Esophagus (tissue), 2 donors: Measurements from ENCODE around the gene PSMB1. TPM values are rescaled to one million over a fixed set of nuclear protein-coding genes. Genes with fewer than 3 reads are reported as not detected.
A peak's percentile ranks its signal among the peaks of the same experiment; 100 is the strongest.

Source experiments
- H3K27ac ChIP-seq, 2 donors: one replicate each; pipeline ENCODE4 v1.5.1; 2013; ENCODE audit warnings: low read depth in 2 of 2, mild to moderate bottlenecking in 2 of 2, inconsistent platforms in 1 of 2, low read length in 1 of 2, moderate library complexity in 1 of 2
- H3K27me3 ChIP-seq, 2 donors: one replicate each; pipeline ENCODE4 v1.6.1; 2013; ENCODE audit warnings: low read length in 2 of 2, control low read depth in 1 of 2, mild to moderate bottlenecking in 1 of 2; ENCODE audit not compliant: insufficient read depth in 2 of 2, control insufficient read depth in 1 of 2
- H3K36me3 ChIP-seq, 2 donors: one replicate each; pipeline ENCODE4 v1.6.1; 2013; ENCODE audit warnings: low read length in 1 of 2; ENCODE audit not compliant: control insufficient read depth in 2 of 2, insufficient read depth in 2 of 2
- H3K4me1 ChIP-seq, 2 donors: one replicate each; pipeline ENCODE4 v1.6.1; 2013; ENCODE audit warnings: low read length in 1 of 2; ENCODE audit not compliant: control insufficient read depth in 2 of 2, insufficient read depth in 2 of 2
- H3K4me3 ChIP-seq, 2 donors: one replicate each; pipeline ENCODE4 v1.5.1; 2013; ENCODE audit warnings: low read length in 2 of 2, mild to moderate bottlenecking in 2 of 2, low read depth in 1 of 2, moderate library complexity in 1 of 2
- H3K9me3 ChIP-seq, 2 donors: one replicate each; pipeline ENCODE4 v1.6.1; 2013; ENCODE audit warnings: mild to moderate bottlenecking in 2 of 2, low read depth in 1 of 2, low read length in 1 of 2, moderate library complexity in 1 of 2; ENCODE audit not compliant: control insufficient read depth in 2 of 2, insufficient read depth in 1 of 2
- WGBS, 2 donors: extraction: QIAGEN DNeasy Blood & Tissue Kit; methylation state at CpG; one replicate each; pipeline ENCODE4 v1.1.7; 2013; 5-methylcytosine and 5-hydroxymethylcytosine counted together
- polyA plus RNA-seq, 2 donors: library from polyadenylated mRNA; stranded (reverse); fragments of 200-250 nt; gene quantifications; one replicate each; pipeline ENCODE4 v1.2.3, GENCODE V29; 2013
- donor health status: healthy with polysubstance abuse.
- donor health status: Bipolar disorder and iron deficiency.

PSMB1 gene
- polyA plus RNA-seq, result 100 to 1,000 TPM; 138 to 228 TPM

GRCh38 chr6:170552765-170553533 lies at the start of gene PSMB1:
Gene PSMB1 (minus strand): TSS chr6:170553307. CDS start chr6:170553242, 65 bp downstream.
- Histone ChIP-seq H3K9me3 (no peaks in the 10 kb centered on the region), H3K27me3 (no peaks in the 10 kb centered on the region), H3K4me3 (peak within 1 kb of the TSS; percentile 94 to 98), H3K4me1 (peaks cover 0 to 2% of the 10 kb centered on the region in 2 donors), H3K36me3 (no peaks in the 10 kb centered on the region), H3K27ac (peak within 1 kb of the TSS; percentile 91 to 99)
- 0% methylated on average over 41 of the region's 41 CpGs for WGBS, 2 donors

- Histone ChIP-seq H3K36me3 (no peaks in the 10 kb centered on the region), H3K27me3 (no peaks in the 10 kb centered on the region), H3K9me3 (peaks cover 0 to 3% of the 10 kb centered on the region in 2 donors), H3K4me3 (no peak overlapping the region), H3K4me1 (no peaks in the 10 kb centered on the region), H3K27ac (no peak overlapping the region)
Measured at GRCh38 chr6:170597278-170597677, 44.2 kb upstream of the PSMB1 start.

GRCh38 chr6:170596426-170596825 lies 43.3 kb upstream of the PSMB1 start:
- Histone ChIP-seq H3K27ac (no peak overlapping the region), H3K36me3 (no peaks in the 10 kb centered on the region), H3K27me3 (no peaks in the 10 kb centered on the region), H3K4me3 (no peak overlapping the region), H3K4me1 (no peaks in the 10 kb centered on the region), H3K9me3 (peaks cover 0 to 3% of the 10 kb centered on the region in 2 donors)

- Histone ChIP-seq H3K27ac (no peak overlapping the region), H3K27me3 (no peaks in the 10 kb centered on the region), H3K9me3 (peaks cover 0 to 3% of the 10 kb centered on the region in 2 donors), H3K36me3 (no peaks in the 10 kb centered on the region), H3K4me1 (no peaks in the 10 kb centered on the region), H3K4me3 (no peak overlapping the region)
- 84% methylated on average over 1 of the region's 1 CpG for WGBS, 2 donors
Measured at GRCh38 chr6:170590725-170591124, 37.6 kb upstream of the PSMB1 start.

GRCh38 chr6:170584954-170585498 lies 31.9 kb upstream of the PSMB1 start:
- Histone ChIP-seq H3K27me3 (no peaks in the 10 kb centered on the region), H3K36me3 (no peaks in the 10 kb centered on the region), H3K4me3 (peak overlapping the region; percentile 83 to 90), H3K4me1 (peaks cover 0 to 2% of the 10 kb centered on the region in 2 donors), H3K27ac (peak overlapping the region; percentile 94 to 95), H3K9me3 (no peaks in the 10 kb centered on the region)
- 3 to 4% methylated on average over 6 of the region's 6 CpGs for WGBS, 2 donors

GRCh38 chr6:170584181-170584953 lies 31.3 kb upstream of the PSMB1 start, which contains the start of gene PDCD2:
Gene PDCD2 (minus strand): TSS chr6:170584637. CDS start chr6:170584581, 56 bp downstream.
- Histone ChIP-seq H3K36me3 (peaks cover 0 to 4% of the 10 kb centered on the region in 2 donors), H3K27me3 (no peaks in the 10 kb centered on the region), H3K4me3 (peak within 1 kb of the TSS; percentile 83 to 90), H3K9me3 (no peaks in the 10 kb centered on the region), H3K27ac (peak within 1 kb of the TSS; percentile 94 to 95), H3K4me1 (peaks cover 0 to 2% of the 10 kb centered on the region in 2 donors)
- WGBS, 2 donors, result 0 to 1% methylated on average over 74 to 81 of the region's 81 CpGs

- Histone ChIP-seq H3K9me3 (no peaks in the 10 kb centered on the region), H3K4me1 (peaks cover 0 to 2% of the 10 kb centered on the region in 2 donors), H3K27me3 (no peaks in the 10 kb centered on the region), H3K27ac (peak overlapping the region; percentile 89 to 94), H3K4me3 (peak overlapping the region; percentile 83 to 90), H3K36me3 (peaks cover 0 to 4% of the 10 kb centered on the region in 2 donors)
- 0% methylated on average over 12 of the region's 12 CpGs for WGBS, 2 donors
Measured at GRCh38 chr6:170583756-170584180, 30.7 kb upstream of the PSMB1 start.

- no peak overlapping the region for H3K4me3 ChIP-seq
- H3K4me1 ChIP-seq, result peaks cover 0 to 2% of the 10 kb centered on the region in 2 donors
- H3K9me3 ChIP-seq, result no peaks in the 10 kb centered on the region
- H3K36me3 ChIP-seq, result peaks cover 8% of the 10 kb centered on the region in 2 donors
- no peak overlapping the region for H3K27ac ChIP-seq
- no peaks in the 10 kb centered on the region for H3K27me3 ChIP-seq
Measured at GRCh38 chr6:170578909-170579308, 25.8 kb upstream of the PSMB1 start.

GRCh38 chr6:170575250-170575649 lies 22.1 kb upstream of the PSMB1 start:
- no peaks in the 10 kb centered on the region for H3K27me3 ChIP-seq
- H3K27ac ChIP-seq, result no peak overlapping the region
- H3K36me3 ChIP-seq, result peaks cover 13% of the 10 kb centered on the region in 2 donors
- H3K4me3 ChIP-seq, result no peak overlapping the region
- 94 to 95% methylated on average over 1 of the region's 1 CpG for WGBS, 2 donors
- H3K4me1 ChIP-seq, result no peaks in the 10 kb centered on the region
- H3K9me3 ChIP-seq, result no peaks in the 10 kb centered on the region
